Mesenchymal stem cell (in vitro differentiated cells and primary cell): ENCODE results near the gene NCEH1. TPM values are rescaled to one million over a fixed set of nuclear protein-coding genes. Genes with fewer than 3 reads are reported as not detected.
"Not testable (repeated sequence)": the region's sequence is repeated elsewhere in the genome, so short reads cannot be mapped to it uniquely, and the experiment has no call there.

Experiments
- DNase-seq: peaks from one replicate; pipeline ENCODE4 v3.0.0-alpha.2; 2013
- H2AFZ ChIP-seq: one replicate; pipeline ENCODE4 v1.6.1; 2013; ENCODE audit warnings: low read depth, mild to moderate bottlenecking, control low read depth, inconsistent platforms, low read length, moderate library complexity
- H2AK5ac ChIP-seq: 2 replicates; pipeline ENCODE4 v1.6.1; 2013; ENCODE audit warnings: low read length, moderate library complexity, mild to moderate bottlenecking, inconsistent platforms; ENCODE audit not compliant: severe bottlenecking
- H2BK120ac ChIP-seq: one replicate; pipeline ENCODE4 v1.6.1; 2013; ENCODE audit warnings: low read depth, mild to moderate bottlenecking, inconsistent platforms, low read length, moderate library complexity
- H2BK12ac ChIP-seq, 2 experiments: one replicate each; pipeline ENCODE4 v1.6.1; 2013; ENCODE audit warnings: inconsistent platforms in 2 of 2, low read length in 2 of 2, mild to moderate bottlenecking in 2 of 2, moderate library complexity in 2 of 2, control low read depth in 1 of 2
- H2BK15ac ChIP-seq: one replicate; pipeline ENCODE4 v1.6.1; 2013; ENCODE audit warnings: mild to moderate bottlenecking, low read depth, inconsistent platforms; ENCODE audit not compliant: poor library complexity, severe bottlenecking
- H2BK5ac ChIP-seq: 2 replicates; pipeline ENCODE4 v1.6.1; 2013; ENCODE audit warnings: low read depth, mild to moderate bottlenecking, low read length, control low read depth, inconsistent platforms; ENCODE audit not compliant: poor library complexity, severe bottlenecking
- H3K14ac ChIP-seq, 2 experiments: one replicate each; pipeline ENCODE4 v1.6.1; 2013; ENCODE audit warnings: inconsistent platforms in 2 of 2, low read length in 2 of 2, control low read depth in 1 of 2, mild to moderate bottlenecking in 1 of 2, moderate library complexity in 1 of 2
- H3K18ac ChIP-seq, 2 experiments: one replicate each; pipeline ENCODE4 v1.6.1; 2013; ENCODE audit warnings: inconsistent platforms in 2 of 2, low read length in 2 of 2, control low read depth in 1 of 2, low read depth in 1 of 2, mild to moderate bottlenecking in 1 of 2
- H3K23ac ChIP-seq, 2 experiments: one replicate each; pipeline ENCODE4 v1.6.1; 2013; ENCODE audit warnings: inconsistent platforms in 2 of 2, low read length in 2 of 2, mild to moderate bottlenecking in 2 of 2, moderate library complexity in 2 of 2, control low read depth in 1 of 2
- H3K27ac ChIP-seq: 2 replicates; pipeline ENCODE4 v1.5.1; 2013; ENCODE audit warnings: mild to moderate bottlenecking, moderate library complexity, low read length, control low read depth, inconsistent platforms; ENCODE audit not compliant: poor library complexity, severe bottlenecking
- H3K27me3 ChIP-seq, 2 experiments: 2 replicates each; pipeline versions ENCODE4 v1.6.1 to v1.7.0; 2013; ENCODE audit warnings: low read length in 2 of 2, mild to moderate bottlenecking in 2 of 2, moderate library complexity in 2 of 2, control low read depth in 1 of 2, inconsistent platforms in 1 of 2; ENCODE audit not compliant: control insufficient read depth in 1 of 2, insufficient read depth in 1 of 2
- H3K36me3 ChIP-seq, 2 experiments: 2 replicates each; pipeline versions ENCODE4 v1.6.1 to v1.7.0; 2013; ENCODE audit warnings: low read length in 2 of 2, control low read depth in 1 of 2, inconsistent platforms in 1 of 2, low read depth in 1 of 2, mild to moderate bottlenecking in 1 of 2; ENCODE audit not compliant: insufficient read depth in 2 of 2, control insufficient read depth in 1 of 2
- H3K4ac ChIP-seq, 2 experiments: one replicate each; pipeline ENCODE4 v1.6.1; 2013; ENCODE audit warnings: inconsistent platforms in 2 of 2, low read length in 2 of 2, mild to moderate bottlenecking in 2 of 2, moderate library complexity in 2 of 2, control low read depth in 1 of 2, low read depth in 1 of 2
- H3K4me1 ChIP-seq: 2 replicates; pipeline ENCODE4 v1.6.1; 2013; ENCODE audit warnings: low read depth, low read length, control low read depth; ENCODE audit not compliant: control insufficient read depth, insufficient read depth
- H3K4me2 ChIP-seq: 2 replicates; pipeline ENCODE4 v1.6.1; 2013; ENCODE audit warnings: low read length, mild to moderate bottlenecking, inconsistent platforms; ENCODE audit not compliant: poor library complexity, severe bottlenecking
- H3K4me3 ChIP-seq, 2 experiments: 2 replicates each; pipeline versions ENCODE4 v1.5.1 to v1.7.0; 2013; ENCODE audit warnings: low read length in 2 of 2, mild to moderate bottlenecking in 2 of 2, control low read depth in 1 of 2, low read depth in 1 of 2; ENCODE audit not compliant: insufficient read depth in 1 of 2
- H3K79me1 ChIP-seq: replicated peaks from 2 replicates; pipeline ENCODE4 v1.6.1; 2013; ENCODE audit warnings: mild to moderate bottlenecking, control low read depth, low read length, inconsistent platforms; ENCODE audit not compliant: poor library complexity, severe bottlenecking
- H3K9ac ChIP-seq: 2 replicates; pipeline ENCODE4 v1.7.0; 2013; ENCODE audit warnings: mild to moderate bottlenecking, low read length, moderate library complexity
- H3K9me3 ChIP-seq: 2 replicates; pipeline ENCODE4 v1.7.0; 2013; ENCODE audit warnings: mild to moderate bottlenecking, low read length; ENCODE audit not compliant: control insufficient read depth
- H4K8ac ChIP-seq: one replicate; pipeline ENCODE4 v1.6.1; 2013; ENCODE audit warnings: inconsistent platforms, mild to moderate bottlenecking, low read length, moderate library complexity
- H4K91ac ChIP-seq: one replicate; pipeline ENCODE4 v1.6.1; 2013; ENCODE audit warnings: mild to moderate bottlenecking, low read length, inconsistent platforms
- WGBS: methylation state at CpG from one replicate; pipeline ENCODE4 v1.1.7; 2013; ENCODE audit warnings: mixed read lengths; 5-methylcytosine and 5-hydroxymethylcytosine counted together
- polyA plus RNA-seq, 2 experiments: library from polyadenylated mRNA; stranded (reverse); fragments of 200-250 nt; gene quantifications; one replicate each; pipeline ENCODE4 v1.2.3, GENCODE V29; 2013

Gene NCEH1, protein sequence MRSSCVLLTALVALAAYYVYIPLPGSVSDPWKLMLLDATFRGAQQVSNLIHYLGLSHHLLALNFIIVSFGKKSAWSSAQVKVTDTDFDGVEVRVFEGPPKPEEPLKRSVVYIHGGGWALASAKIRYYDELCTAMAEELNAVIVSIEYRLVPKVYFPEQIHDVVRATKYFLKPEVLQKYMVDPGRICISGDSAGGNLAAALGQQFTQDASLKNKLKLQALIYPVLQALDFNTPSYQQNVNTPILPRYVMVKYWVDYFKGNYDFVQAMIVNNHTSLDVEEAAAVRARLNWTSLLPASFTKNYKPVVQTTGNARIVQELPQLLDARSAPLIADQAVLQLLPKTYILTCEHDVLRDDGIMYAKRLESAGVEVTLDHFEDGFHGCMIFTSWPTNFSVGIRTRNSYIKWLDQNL
- polyA plus RNA-seq (2013, experiment 1 of 2), result 13.5 TPM
- 13.3 TPM for polyA plus RNA-seq (2013, experiment 2 of 2)

DNA sequence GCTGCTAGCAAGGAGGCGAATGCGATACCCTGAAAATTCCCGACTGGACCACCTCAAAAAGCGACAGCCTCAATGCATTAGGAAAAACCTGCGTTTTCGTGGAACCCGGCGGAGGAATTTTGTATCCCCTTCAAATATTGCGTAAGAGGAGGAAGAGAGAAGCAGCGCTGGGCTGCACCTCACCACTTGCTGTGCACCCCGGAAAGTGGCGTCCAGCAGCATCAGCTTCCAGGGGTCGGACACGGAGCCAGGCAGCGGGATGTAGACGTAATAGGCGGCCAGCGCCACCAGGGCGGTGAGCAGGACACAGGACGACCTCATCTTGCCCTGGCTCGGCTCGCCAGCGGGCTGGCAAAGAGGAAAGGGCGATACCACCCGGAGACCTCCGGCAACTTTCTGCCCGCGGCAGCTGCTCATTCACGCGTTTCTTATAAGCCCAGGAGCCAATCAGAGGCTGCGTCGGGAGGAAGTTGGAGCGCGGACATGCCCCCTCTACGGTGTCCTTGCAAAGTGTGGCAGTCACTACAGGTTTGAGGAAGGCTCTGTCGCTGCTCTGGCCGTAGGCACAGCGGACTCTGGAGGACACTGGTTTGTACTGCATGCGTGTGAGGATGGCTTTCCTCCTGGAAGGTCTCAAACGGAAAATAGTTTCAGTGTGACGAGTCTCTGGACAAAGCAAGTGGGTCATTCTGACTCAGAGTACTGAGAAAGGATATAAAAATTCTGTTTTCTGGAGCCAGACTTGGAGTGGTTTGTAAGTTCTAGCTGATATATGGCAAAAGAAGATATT, at the start of gene NCEH1:
Gene NCEH1 (minus strand): TSS at position 404 of the 790 bp plus-strand sequence. CDS start 83 bp downstream, at position 321.
- Histone ChIP-seq H3K18ac (peak within 1 kb of the TSS; percentile 59 to 98), H3K4ac (peak within 1 kb of the TSS; percentile 9 to 67), H2BK5ac (peak within 1 kb of the TSS; percentile 46), H2BK12ac (peak within 1 kb of the TSS in 1 of 2 experiments; percentile 89), H3K23ac (peak within 1 kb of the TSS in 1 of 2 experiments; percentile 47), H3K9me3 (no peaks in the 10 kb centered on the region), H3K4me3 (peak within 1 kb of the TSS; percentile 91 to 92), H3K79me1 (peaks cover 3% of the 10 kb centered on the region), H2AK5ac (no peak within 1 kb of the TSS), H3K4me1 (peaks cover 4% of the 10 kb centered on the region), H3K14ac (peak within 1 kb of the TSS in 1 of 2 experiments; percentile 91), H2BK15ac (peak within 1 kb of the TSS; percentile 12), H3K27ac (peak within 1 kb of the TSS; percentile 93), H3K27me3 (no peaks in the 10 kb centered on the region), H2AFZ (peak within 1 kb of the TSS; percentile 100), H3K36me3 (peaks cover 0 to 2% of the 10 kb centered on the region in 2 experiments), H4K8ac (peak within 1 kb of the TSS; percentile 64), H3K4me2 (peak within 1 kb of the TSS; percentile 81), H2BK120ac (no peak within 1 kb of the TSS), H3K9ac (peak within 1 kb of the TSS; percentile 93), H4K91ac (no peak within 1 kb of the TSS)
- under 1% methylated on average over 41 of the region's 41 CpGs for WGBS
- peak; percentile 99 for DNase-seq

DNA sequence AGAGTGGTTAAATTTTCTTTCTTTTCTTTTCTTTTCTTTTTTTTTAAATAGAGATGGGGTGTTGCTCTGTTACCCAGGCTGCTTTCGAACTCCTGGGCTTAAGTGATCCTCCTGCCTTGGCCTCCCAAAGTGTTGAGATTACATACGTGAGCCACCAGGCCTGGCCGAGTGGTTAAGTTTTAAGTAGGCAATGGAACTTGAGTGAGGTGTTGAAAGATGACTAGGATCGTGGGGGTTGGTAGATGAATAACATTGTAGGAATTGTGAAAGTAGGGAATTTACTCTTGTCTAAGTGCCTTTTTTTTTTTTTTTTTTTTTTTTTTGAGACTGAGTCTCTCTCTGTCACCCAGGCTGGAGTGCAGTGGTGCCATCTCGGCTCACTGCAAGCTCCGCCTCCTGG, 49.5 kb upstream of the NCEH1 start:
- H3K36me3 ChIP-seq, result peaks cover 2 to 64% of the 10 kb centered on the region in 2 experiments
- H2BK120ac ChIP-seq, H3K27me3 ChIP-seq, H3K79me1 ChIP-seq, H3K4me1 ChIP-seq, H2AK5ac ChIP-seq, H2BK5ac ChIP-seq, H3K4me3 ChIP-seq, H3K9me3 ChIP-seq, H3K4ac ChIP-seq, H3K27ac ChIP-seq, H4K91ac ChIP-seq, H2AFZ ChIP-seq, H3K14ac ChIP-seq, H2BK12ac ChIP-seq, H3K4me2 ChIP-seq, H3K9ac ChIP-seq, H4K8ac ChIP-seq, H2BK15ac ChIP-seq, H3K18ac ChIP-seq, H3K23ac ChIP-seq: not testable (repeated sequence)
- DNase-seq, result peak; percentile 76
- 92% methylated on average over 6 of the region's 6 CpGs for WGBS

DNA sequence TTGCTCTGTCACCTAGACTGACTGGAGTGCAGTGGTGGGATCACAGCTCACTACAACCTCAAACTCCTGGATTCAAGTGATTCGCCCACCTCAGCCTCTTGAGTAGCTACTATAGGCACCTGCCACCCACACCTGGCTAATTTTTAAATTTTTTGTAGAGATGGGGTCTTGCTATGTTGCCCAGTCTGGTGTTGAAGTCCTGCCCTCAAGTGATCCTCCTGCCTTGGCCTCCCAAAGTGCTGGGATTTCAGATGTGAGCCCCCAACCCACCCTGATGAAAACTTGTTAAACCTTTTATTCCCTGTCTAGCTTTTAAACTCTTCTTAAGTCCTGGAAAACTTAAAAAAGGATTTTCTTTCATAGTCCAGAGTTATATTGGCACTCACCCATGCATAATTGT, 42.3 kb upstream of the NCEH1 start:
- Histone ChIP-seq H3K23ac (no peak overlapping the region), H3K4ac (no peak overlapping the region), H3K4me1 (no peaks in the 10 kb centered on the region), H2BK5ac (no peak overlapping the region), H2BK12ac (no peak overlapping the region), H3K27ac (no peak overlapping the region), H2BK120ac (no peak overlapping the region), H3K79me1 (no peaks in the 10 kb centered on the region), H2AK5ac (no peak overlapping the region), H3K18ac (no peak overlapping the region), H2BK15ac (no peak overlapping the region), H3K9me3 (no peaks in the 10 kb centered on the region), H4K8ac (no peak overlapping the region), H3K9ac (no peak overlapping the region), H3K14ac (no peak overlapping the region), H3K36me3 (peaks cover 0 to 31% of the 10 kb centered on the region in 2 experiments), H3K27me3 (no peaks in the 10 kb centered on the region), H2AFZ (no peak overlapping the region), H4K91ac (no peak overlapping the region), H3K4me3 (no peak overlapping the region), H3K4me2 (peak overlapping the region; percentile 22)
- WGBS, result no CpG with 5 or more reads among the region's 1 CpG
- no peak for DNase-seq

DNA sequence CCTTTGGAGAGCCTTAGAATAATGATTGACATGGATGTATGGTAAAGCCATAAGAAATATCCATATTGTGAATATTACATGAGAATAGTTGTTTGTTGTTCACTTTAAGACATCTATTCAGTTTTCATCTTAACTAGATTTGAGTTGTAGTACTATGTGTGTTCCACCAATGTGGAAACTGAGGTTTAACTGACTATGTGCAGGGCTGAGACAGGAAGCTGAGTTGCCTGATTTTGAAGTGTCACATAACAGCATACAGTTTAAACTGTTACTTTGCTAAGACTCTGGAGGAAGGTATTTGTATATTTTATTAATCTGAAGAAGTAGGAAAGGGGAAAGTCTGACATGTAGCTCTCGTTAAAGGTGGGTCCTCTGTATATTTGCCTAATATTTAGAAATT, 41.8 kb upstream of the NCEH1 start:
- Histone ChIP-seq H3K27me3 (no peaks in the 10 kb centered on the region), H2BK120ac (no peak overlapping the region), H3K79me1 (no peaks in the 10 kb centered on the region), H3K9me3 (no peaks in the 10 kb centered on the region), H3K4me2 (no peak overlapping the region), H3K27ac (no peak overlapping the region), H3K4me1 (no peaks in the 10 kb centered on the region), H3K18ac (no peak overlapping the region), H2BK15ac (no peak overlapping the region), H3K36me3 (peaks cover 0 to 26% of the 10 kb centered on the region in 2 experiments), H2AFZ (no peak overlapping the region), H4K8ac (no peak overlapping the region), H3K4ac (no peak overlapping the region), H3K4me3 (no peak overlapping the region), H3K23ac (no peak overlapping the region), H2BK5ac (no peak overlapping the region), H3K14ac (no peak overlapping the region), H3K9ac (no peak overlapping the region), H2BK12ac (no peak overlapping the region), H4K91ac (no peak overlapping the region), H2AK5ac (no peak overlapping the region)
- no CpG with 5 or more reads among the region's 1 CpG for WGBS
- DNase-seq, result no peak
